Transverse colon (tissue), 4 donors: ENCODE measurements around the gene HMG20A. TPM values are rescaled to one million over a fixed set of nuclear protein-coding genes. Genes with fewer than 3 reads are reported as not detected.
A peak's percentile ranks its signal among the peaks of the same experiment; 100 is the strongest.

ENCODE experiments used
- DNase-seq: peaks from one replicate; pipeline ENCODE4 v3.0.0-alpha.2; 2019
- H3K27ac ChIP-seq, 4 donors: fragments of 200-600 bp; sonication (generic); 2 replicates each; pipeline ENCODE4 v1.5.1; 2016 to 2018; ENCODE audit warnings: inconsistent platforms in 4 of 4
- H3K27me3 ChIP-seq: fragments of 200-600 bp; sonication (generic); 2 replicates; pipeline ENCODE4 v1.5.1; 2017; ENCODE audit warnings: inconsistent platforms
- H3K36me3 ChIP-seq, 4 donors: fragments of 200-600 bp; sonication (generic); 2 replicates each; pipeline ENCODE4 v1.5.1; 2017 to 2019; ENCODE audit warnings: inconsistent platforms in 4 of 4
- H3K4me1 ChIP-seq, 4 donors: fragments of 200-600 bp; sonication (generic); 2 replicates each; pipeline ENCODE4 v1.5.1; 2017 to 2020; ENCODE audit warnings: inconsistent platforms in 4 of 4
- H3K4me3 ChIP-seq, 4 donors: fragments of 200-600 bp; sonication (generic); 1 replicate in 1 of 4; 2 replicates in 3 of 4; pipeline versions ENCODE4 v1.5.1 to v1.6.1; 2017 to 2019; ENCODE audit warnings: inconsistent platforms in 4 of 4
- H3K9me3 ChIP-seq, 2 donors: fragments of 200-600 bp; sonication (generic); 2 replicates each; pipeline ENCODE4 v1.5.1; 2017 to 2019; ENCODE audit warnings: inconsistent platforms in 2 of 2
- CTCF ChIP-seq, 5 experiments: fragments of 200-600 bp in 3 of 5; fragments of 450-650 bp in 2 of 5; sonication (generic) in 3 of 5; IDR thresholded peaks; 1 replicate in 2 of 5; 2 replicates in 3 of 5; pipeline ENCODE4 v1.5.1; 2016 to 2017; ENCODE audit warnings: antibody characterized with exemption in 5 of 5, inconsistent platforms in 3 of 5, mild to moderate bottlenecking in 2 of 5, moderate library complexity in 1 of 5
- EP300 ChIP-seq: sonication (generic); formaldehyde crosslinking; IDR thresholded peaks from one replicate; pipeline ENCODE4 v1.6.1; 2017; ENCODE audit warnings: antibody characterized with exemption, low read depth
- POLR2A ChIP-seq: fragments of 450-650 bp; IDR thresholded peaks from one replicate; pipeline ENCODE4 v1.6.1; 2016; ENCODE audit warnings: antibody characterized with exemption, mild to moderate bottlenecking, moderate library complexity
- POLR2AphosphoS5 ChIP-seq, 3 donors: sonication (generic); formaldehyde crosslinking; IDR thresholded peaks; one replicate each; pipeline ENCODE4 v1.6.1; 2016; ENCODE audit warnings: antibody characterized with exemption in 3 of 3
- WGBS, 2 donors: methylation state at CpG; one replicate each; pipeline ENCODE4 v1.1.5; 2018; ENCODE audit warnings: low coverage in 1 of 2; 5-methylcytosine and 5-hydroxymethylcytosine counted together
- in situ Hi-C, 4 donors: fragments of 200-750 bp; cut with MboI; loops; one replicate each; pipeline versions ENCODE4 v1.15.0 to v1.15.1; 2017; ENCODE audit warnings: low sequenced_read_pairs in 3 of 4, low pct_ligation_motif_present in 1 of 4, low pct_unique_long_range_greater_than_20kb in 1 of 4
- intact Hi-C: fragments of 100-400 bp; cut with DNase I; formaldehyde crosslinking; loops from one replicate; pipeline ENCODE4 v1.15.1; 2023; ENCODE audit warnings: low total_unique reads
- total RNA-seq, 4 donors: library from RNA; depleted of rRNA; stranded (reverse); fragments of >200 nt; gene quantifications; one replicate each; pipeline ENCODE4 v1.1.0, GENCODE V29; 2016

The HMG20A gene
- total RNA-seq, 4 donors from 2014 or later, result 27.5 to 51.1 (median 37.0) TPM

- TF ChIP-seq POLR2A (no peak), EP300 (no peak), CTCF (IDR thresholded peaks at IDR 0.05) (no peak), POLR2AphosphoS5 (IDR thresholded peaks at IDR 0.05) (no peak)
- DNase-seq, result no peak
- Histone ChIP-seq H3K4me3 (no peak overlapping the region), H3K9me3 (no peaks in the 10 kb centered on the region), H3K4me1 (peaks cover 13 to 29% (median 19%) of the 10 kb centered on the region in 4 donors), H3K27ac (no peak overlapping the region), H3K27me3 (no peaks in the 10 kb centered on the region), H3K36me3 (no peaks in the 10 kb centered on the region)
- intact Hi-C loops (no loop called here), in situ Hi-C loops (loop anchor here in 3 of 4 donors (5.0 to 25.0 kb wide), 3 partner anchors 369 to 382 kb away; no protein-coding TSS in a partner anchor)
- 72 to 88% methylated on average over 1 to 2 of the region's 2 CpGs for WGBS, 2 donors
Observed at GRCh38 chr15:77494073-77494867, 73.6 kb downstream of the HMG20A start.

- Histone ChIP-seq H3K27me3 (no peaks in the 10 kb centered on the region), H3K9me3 (no peaks in the 10 kb centered on the region), H3K36me3 (no peaks in the 10 kb centered on the region), H3K4me3 (no peak overlapping the region), H3K4me1 (peaks cover 13 to 29% (median 19%) of the 10 kb centered on the region in 4 donors), H3K27ac (no peak overlapping the region)
- in situ Hi-C loops (loop anchor here (5.0 to 25.0 kb wide), 4 partner anchors 370 to 383 kb away; no protein-coding TSS in a partner anchor), intact Hi-C loops (no loop called here)
- no peak for DNase-seq
- TF ChIP-seq EP300 (no peak), POLR2AphosphoS5 (IDR thresholded peaks at IDR 0.05) (no peak), CTCF (IDR thresholded peaks at IDR 0.05) (no peak), POLR2A (no peak)
- WGBS, 2 donors, result 88% methylated on average over 7 of the region's 7 CpGs; no CpG with 5 or more reads in 1 of the 2 donors
Observed at GRCh38 chr15:77494964-77495363, 74.3 kb downstream of the HMG20A start.

- no peaks in the 10 kb centered on the region for H3K27me3 ChIP-seq
- no peaks in the 10 kb centered on the region for H3K9me3 ChIP-seq
- no peak overlapping the region for H3K4me3 ChIP-seq
- no peaks in the 10 kb centered on the region for H3K36me3 ChIP-seq
- no peak for DNase-seq
- intact Hi-C loops, result loop anchor here (2.0 kb wide), 1 partner anchor 77 kb away; no protein-coding TSS in a partner anchor
- in situ Hi-C loops, result loop anchor here in 3 of 4 donors (5.0 to 25.0 kb wide), 3 partner anchors 371 to 384 kb away; no protein-coding TSS in a partner anchor
- H3K4me1 ChIP-seq, result peaks cover 13 to 29% (median 19%) of the 10 kb centered on the region in 4 donors
- 80% methylated on average over 1 to 10 of the region's 10 CpGs for WGBS, 2 donors
- TF ChIP-seq EP300, result no peak
- no peak for TF ChIP-seq POLR2A
- no peak for TF ChIP-seq CTCF (IDR thresholded peaks at IDR 0.05)
- TF ChIP-seq POLR2AphosphoS5 (IDR thresholded peaks at IDR 0.05), result no peak
- H3K27ac ChIP-seq, result peak overlapping the region; percentile 20 to 83 (median 72)
Observed at GRCh38 chr15:77495838-77496596, 75.3 kb downstream of the HMG20A start.

- H3K27ac ChIP-seq, result peak overlapping the region; percentile 41 to 83 (median 72)
- peaks cover 13 to 29% (median 19%) of the 10 kb centered on the region in 4 donors for H3K4me1 ChIP-seq
- no peaks in the 10 kb centered on the region for H3K27me3 ChIP-seq
- in situ Hi-C loops, result loop anchor here in 3 of 4 donors (5.0 to 25.0 kb wide), 3 partner anchors 372 to 384 kb away; no protein-coding TSS in a partner anchor
- H3K9me3 ChIP-seq, result no peaks in the 10 kb centered on the region
- intact Hi-C loops, result loop anchor here (2.0 kb wide), 1 partner anchor 78 kb away; no protein-coding TSS in a partner anchor
- H3K4me3 ChIP-seq, result peak overlapping the region in 1 of 4 donors; percentile 13
- DNase-seq, result peak; percentile 85
- 24 to 30% methylated on average over 8 to 16 of the region's 16 CpGs for WGBS, 2 donors
- no peaks in the 10 kb centered on the region for H3K36me3 ChIP-seq
- no peak for TF ChIP-seq EP300
- peak; percentile 25 to 53 (median 48) for TF ChIP-seq POLR2AphosphoS5 (IDR thresholded peaks at IDR 0.05)
- peak; percentile 88 to 94 (median 92) for TF ChIP-seq CTCF (IDR thresholded peaks at IDR 0.05)
- TF ChIP-seq POLR2A, result no peak
Observed at GRCh38 chr15:77496715-77497109, 76.0 kb downstream of the HMG20A start.
